ENCODE data around the gene CRISPLD2. TPM values are rescaled to one million over a fixed set of nuclear protein-coding genes. Genes with fewer than 3 reads are reported as not detected.

CRISPLD2 gene
- total RNA-seq, 2 experiments from 2014 or later = 0.47 to 0.99 TPM

GRCh38 chr16:84795329-84796053, 24.3 kb upstream of the CRISPLD2 start:
- no peaks in the 10 kb centered on the region for H3K9me2 ChIP-seq (ENCODE audit: insufficient read depth, low read length)
- POLR2A ChIA-PET = no interaction called here
- no peak overlapping the region for H3K27ac ChIP-seq (ENCODE audit: low read depth, low read length, poor library complexity, severe bottlenecking)
- no peaks in the 10 kb centered on the region for H3K36me3 ChIP-seq (ENCODE audit: insufficient read depth, low read length)
- H3K4me2 ChIP-seq (ENCODE audit: low read length) = no peak overlapping the region
- no peak overlapping the region for H2AFZ ChIP-seq (ENCODE audit: low read length)
- no peaks in the 10 kb centered on the region for H4K20me1 ChIP-seq (ENCODE audit: insufficient read depth, low read length)
- no peaks in the 10 kb centered on the region for H3K4me1 ChIP-seq (ENCODE audit: insufficient read depth, low read length, poor library complexity, severe bottlenecking)
- no peaks in the 10 kb centered on the region for H3K9me3 ChIP-seq (ENCODE audit: low read length)
- H3K4me3 ChIP-seq (ENCODE audit: low read depth, low read length, poor library complexity, severe bottlenecking) = no peak overlapping the region
- TF ChIP-seq EZH2phosphoT487 (IDR thresholded peaks at IDR 0.05; ENCODE audit: borderline replicate concordance, low read depth, low read length) (no peak), CTCF (conservative IDR thresholded peaks at IDR 0.05; ENCODE audit: low read length) (no peak)
- CTCF ChIA-PET (ENCODE audit: unreplicated experiment) = no interaction called here
- BruUV-seq (replicated peaks) = no TSS peak
- no peak for DNase-seq (ENCODE audit: low spot score)
- intact Hi-C loops (cut with micrococcal nuclease; ENCODE audit: unreplicated experiment) = no loop called here
- H3K79me2 ChIP-seq (ENCODE audit: insufficient read depth, low read depth, low read length) = no peaks in the 10 kb centered on the region

GRCh38 chr16:84800158-84800978, 19.4 kb upstream of the CRISPLD2 start:
- Histone ChIP-seq H3K4me2 (ENCODE audit: low read length) (no peak overlapping the region), H3K36me3 (ENCODE audit: insufficient read depth, low read length) (no peaks in the 10 kb centered on the region), H4K20me1 (ENCODE audit: insufficient read depth, low read length) (no peaks in the 10 kb centered on the region), H2AFZ (ENCODE audit: low read length) (no peak overlapping the region), H3K9me3 (ENCODE audit: low read length) (no peaks in the 10 kb centered on the region), H3K9me2 (ENCODE audit: insufficient read depth, low read length) (no peaks in the 10 kb centered on the region), H3K79me2 (ENCODE audit: insufficient read depth, low read depth, low read length) (no peaks in the 10 kb centered on the region), H3K27ac (ENCODE audit: low read depth, low read length, poor library complexity, severe bottlenecking) (no peak overlapping the region), H3K4me1 (ENCODE audit: insufficient read depth, low read length, poor library complexity, severe bottlenecking) (no peaks in the 10 kb centered on the region), H3K4me3 (ENCODE audit: low read depth, low read length, poor library complexity, severe bottlenecking) (no peak overlapping the region)
- DNase-seq (ENCODE audit: low spot score) = no peak
- POLR2A ChIA-PET = interaction anchor here (1.1 kb wide), 1 partner anchor 21 kb away, joined by 3 read pairs; no protein-coding TSS in a partner anchor
- intact Hi-C loops (cut with micrococcal nuclease; ENCODE audit: unreplicated experiment) = no loop called here
- CTCF ChIA-PET (ENCODE audit: unreplicated experiment) = no interaction called here
- no TSS peak for BruUV-seq (replicated peaks)
- no peak for TF ChIP-seq CTCF (conservative IDR thresholded peaks at IDR 0.05; ENCODE audit: low read length)
- TF ChIP-seq EZH2phosphoT487 (IDR thresholded peaks at IDR 0.05; ENCODE audit: borderline replicate concordance, low read depth, low read length) = no peak

GRCh38 chr16:84803146-84803545, 16.6 kb upstream of the CRISPLD2 start:
- TF ChIP-seq EZH2phosphoT487 (IDR thresholded peaks at IDR 0.05; ENCODE audit: borderline replicate concordance, low read depth, low read length) (no peak), CTCF (conservative IDR thresholded peaks at IDR 0.05; ENCODE audit: low read length) (no peak)
- no peak overlapping the region for H3K27ac ChIP-seq (ENCODE audit: low read depth, low read length, poor library complexity, severe bottlenecking)
- no peaks in the 10 kb centered on the region for H3K9me2 ChIP-seq (ENCODE audit: insufficient read depth, low read length)
- no peaks in the 10 kb centered on the region for H3K9me3 ChIP-seq (ENCODE audit: low read length)
- no peaks in the 10 kb centered on the region for H3K36me3 ChIP-seq (ENCODE audit: insufficient read depth, low read length)
- H4K20me1 ChIP-seq (ENCODE audit: insufficient read depth, low read length) = no peaks in the 10 kb centered on the region
- no peak overlapping the region for H2AFZ ChIP-seq (ENCODE audit: low read length)
- H3K4me2 ChIP-seq (ENCODE audit: low read length) = no peak overlapping the region
- H3K4me1 ChIP-seq (ENCODE audit: insufficient read depth, low read length, poor library complexity, severe bottlenecking) = no peaks in the 10 kb centered on the region
- CTCF ChIA-PET (ENCODE audit: unreplicated experiment) = no interaction called here
- no peak for DNase-seq (ENCODE audit: low spot score)
- no peaks in the 10 kb centered on the region for H3K79me2 ChIP-seq (ENCODE audit: insufficient read depth, low read depth, low read length)
- POLR2A ChIA-PET = no interaction called here
- H3K4me3 ChIP-seq (ENCODE audit: low read depth, low read length, poor library complexity, severe bottlenecking) = no peak overlapping the region
- no TSS peak for BruUV-seq (replicated peaks)
- intact Hi-C loops (cut with micrococcal nuclease; ENCODE audit: unreplicated experiment) = no loop called here

Data from OCI-LY7 (cell line).